ENCODE data around the gene DYSF.

Gene DYSF

DNA sequence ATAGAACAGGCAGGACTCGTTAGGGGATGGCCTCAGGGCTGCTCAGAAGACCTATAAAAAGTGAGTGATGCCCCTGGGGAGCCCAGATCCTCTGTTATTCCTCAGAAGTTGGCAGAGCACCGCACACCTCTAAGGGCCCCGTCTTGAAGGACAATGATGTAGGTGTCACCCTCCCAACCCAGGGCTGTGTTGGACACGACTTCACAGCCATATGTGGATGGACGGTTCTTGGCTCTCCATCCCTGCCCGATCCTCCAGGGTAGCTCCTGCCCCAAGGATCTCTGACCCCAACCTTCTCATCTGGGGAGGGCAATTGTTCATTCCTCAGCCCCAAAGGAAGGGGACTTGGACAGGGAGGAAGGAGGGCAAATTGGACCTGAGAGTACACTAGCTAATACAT, 246.1 kb downstream of the DYSF start:
- no peak for DNase-seq

DNA sequence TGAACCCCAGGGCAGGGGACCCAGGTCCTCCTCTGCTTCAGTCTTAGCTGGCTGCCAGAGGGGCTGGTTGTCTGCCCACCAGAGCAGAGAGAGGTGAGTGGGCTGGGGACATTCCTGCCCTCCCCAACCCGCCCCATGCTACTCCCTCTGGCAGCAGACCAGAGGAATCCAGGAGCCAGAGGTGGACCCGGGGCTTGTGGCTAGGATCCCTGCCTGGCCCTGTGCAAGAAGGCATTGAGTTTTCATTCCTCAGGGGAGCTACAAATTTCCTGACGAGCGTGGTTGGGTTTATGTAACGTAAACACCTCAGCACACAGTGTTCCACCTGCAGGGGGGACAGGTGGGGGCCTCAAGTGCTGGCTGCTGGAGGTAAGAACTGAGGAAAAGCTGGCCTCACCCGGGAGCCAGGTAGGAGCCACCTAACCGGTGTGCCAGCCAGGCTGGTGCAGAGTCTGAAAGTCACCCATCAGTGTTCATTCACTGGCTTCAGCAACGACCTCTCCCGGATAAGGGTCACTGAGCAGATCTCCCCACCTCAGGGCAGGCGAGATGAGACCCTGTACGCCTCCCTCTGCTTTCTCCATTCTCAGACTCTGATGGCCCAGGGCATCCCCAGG, 246.8 kb downstream of the DYSF start:
- no peak for DNase-seq

- no peak for DNase-seq
Observed at GRCh38 chr2:71700658-71701397, 247.5 kb downstream of the DYSF start.

GRCh38 chr2:71702071-71702970, 249.0 kb downstream of the DYSF start:
- no peak for DNase-seq

DNA sequence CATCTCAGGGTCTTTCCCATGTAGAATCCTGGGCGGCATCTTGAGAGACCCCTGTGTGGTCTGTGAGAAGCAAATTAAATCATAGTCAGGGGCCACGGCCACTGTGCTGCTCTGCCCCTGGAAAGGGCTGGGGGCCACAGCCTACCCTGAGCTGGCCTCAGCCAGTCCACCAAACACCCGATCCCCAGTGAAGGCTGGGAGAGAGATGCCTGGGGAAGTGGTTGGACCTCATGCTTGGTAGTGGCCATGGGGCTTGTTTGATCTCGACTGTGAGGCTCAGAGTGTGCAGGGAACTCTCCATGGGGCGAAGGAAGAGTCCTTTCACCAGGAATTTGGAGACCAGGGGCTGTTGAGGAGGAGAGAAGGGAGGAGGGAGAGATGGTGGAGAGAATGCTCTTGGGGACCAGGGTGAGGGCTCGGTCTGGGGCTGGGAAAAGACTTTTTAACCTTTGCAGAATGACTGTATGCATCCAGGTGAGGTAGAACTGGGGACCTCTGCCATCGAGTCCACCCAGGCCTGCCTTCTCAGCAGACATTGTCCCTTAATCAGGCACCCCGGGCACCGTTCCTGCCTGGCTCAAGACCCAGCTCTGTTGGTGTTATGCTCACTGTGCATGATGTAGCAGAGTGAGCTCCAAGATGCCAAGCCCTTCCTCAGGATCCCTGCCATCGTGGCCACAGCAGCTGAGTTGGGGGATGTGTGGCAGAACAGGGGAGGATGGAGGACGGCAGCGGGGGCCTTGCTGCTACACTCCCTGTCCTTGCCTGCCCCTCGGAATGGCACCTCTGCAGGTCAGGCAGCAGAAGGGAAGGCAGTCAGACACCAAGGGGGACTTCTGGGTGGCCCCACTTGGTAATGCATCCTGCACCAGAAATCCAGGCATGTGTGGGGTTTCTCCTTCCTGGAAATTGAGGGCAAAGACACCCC, 249.9 kb downstream of the DYSF start:
- no peak for DNase-seq

- DNase-seq = no peak
Observed at GRCh38 chr2:71704131-71704561, 250.8 kb downstream of the DYSF start.

- no peak for DNase-seq
Observed at GRCh38 chr2:71704688-71705087, 251.3 kb downstream of the DYSF start.

- no peak for DNase-seq
Observed at GRCh38 chr2:71705171-71705960, 252.0 kb downstream of the DYSF start.

- DNase-seq = no peak
Observed at GRCh38 chr2:71706121-71706520, 252.8 kb downstream of the DYSF start.

GRCh38 chr2:71706836-71707235, 253.5 kb downstream of the DYSF start:
- DNase-seq = no peak

DNA sequence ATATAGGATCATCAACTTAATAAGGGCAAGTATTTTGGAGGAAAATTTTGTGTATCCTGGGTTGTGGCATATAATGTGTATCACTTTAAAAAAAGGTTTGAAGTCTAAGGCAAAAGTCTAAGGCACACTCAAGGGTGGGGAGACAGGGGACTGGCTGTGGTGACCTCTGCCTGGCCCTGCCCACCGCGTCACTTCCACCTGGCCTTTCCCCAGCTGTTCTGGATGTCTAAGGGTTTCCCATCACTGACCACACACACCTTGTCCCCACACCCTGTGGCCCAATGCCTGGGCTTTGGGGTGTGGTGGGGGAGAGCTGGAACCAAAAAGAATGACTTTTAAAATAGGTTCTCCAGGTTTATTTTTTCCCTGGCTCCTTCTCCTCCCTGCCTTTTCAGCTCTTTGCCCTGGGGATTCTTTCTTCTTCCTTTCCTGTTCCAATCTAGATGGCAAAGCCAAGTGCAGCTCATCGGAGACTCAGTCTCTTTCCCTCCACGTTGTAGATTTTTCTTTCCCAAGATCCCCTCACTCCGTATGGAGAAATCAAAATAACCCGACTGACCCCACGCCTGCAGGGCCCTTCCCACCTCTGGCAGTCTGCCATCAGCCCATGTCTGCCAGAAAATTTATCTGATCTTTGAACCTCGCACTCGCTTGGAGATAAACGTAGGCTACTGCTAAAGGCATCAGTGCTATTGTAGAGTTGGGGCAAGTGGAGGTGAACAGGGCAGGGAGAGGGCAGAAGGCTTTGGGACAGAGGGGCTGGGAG, 257.2 kb downstream of the DYSF start:
- no peak for DNase-seq

DNA sequence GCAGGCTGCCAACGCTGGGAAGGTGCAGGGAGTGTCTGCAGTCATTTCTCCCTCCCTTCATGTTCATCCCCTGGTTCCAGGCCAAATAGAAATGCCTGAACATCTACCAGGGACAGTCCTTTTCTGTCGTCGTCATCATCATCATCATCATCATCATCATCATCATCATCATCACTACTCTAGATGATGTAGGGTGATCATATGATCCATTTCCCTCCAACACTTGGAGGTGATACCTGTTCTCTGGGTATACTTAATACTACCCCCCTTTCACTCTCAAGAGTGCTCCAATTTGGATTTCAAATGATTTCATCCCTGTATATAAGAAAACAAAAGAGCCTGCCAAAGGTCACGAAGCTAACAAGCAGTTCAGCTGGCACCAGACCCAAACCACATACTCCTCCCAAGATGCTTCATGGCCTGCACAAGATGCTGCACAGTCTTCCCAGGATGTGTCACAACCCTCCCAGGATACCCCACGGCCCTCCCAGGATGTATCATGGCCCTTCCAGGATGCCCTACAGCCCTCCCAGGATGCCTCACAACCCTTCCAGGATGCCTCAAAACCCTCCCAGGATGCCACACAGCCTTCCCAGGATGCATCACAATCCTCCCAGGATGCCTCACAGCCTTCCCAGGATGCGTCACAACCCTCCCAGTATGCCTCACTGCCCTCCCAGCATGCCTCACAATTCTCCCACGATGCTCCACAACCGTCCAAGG, 257.9 kb downstream of the DYSF start:
- no peak for DNase-seq

DNA sequence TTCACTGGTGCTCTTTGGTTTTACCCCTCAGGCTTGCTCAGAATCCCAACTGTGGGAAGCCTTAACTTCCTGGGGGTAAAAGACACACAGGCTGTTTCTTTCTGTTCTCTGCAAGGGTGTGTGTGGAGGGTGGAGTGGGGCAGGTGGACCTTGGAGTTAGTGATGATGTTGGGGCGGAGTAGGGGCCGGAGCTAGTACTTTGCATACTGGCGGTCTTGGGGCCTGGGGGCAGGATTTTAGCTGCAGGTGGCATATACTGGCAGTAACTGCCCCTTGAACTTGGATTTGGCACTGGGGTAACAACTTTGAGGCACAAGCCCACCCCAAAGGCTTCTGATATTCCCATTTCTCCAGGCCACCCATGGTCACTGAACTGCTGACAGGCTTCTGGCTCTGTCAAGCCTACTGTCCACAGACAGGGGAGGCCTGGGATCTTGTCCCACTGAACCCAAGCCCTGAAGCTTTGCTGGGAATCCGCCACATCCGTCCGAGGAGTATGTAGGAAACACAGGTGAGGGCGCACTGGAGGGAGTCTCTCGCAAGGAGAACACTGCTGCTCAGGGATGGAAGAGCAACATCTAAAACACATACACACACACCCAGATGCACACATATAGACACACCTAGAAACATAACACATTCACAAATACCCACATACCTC, 258.9 kb downstream of the DYSF start:
- no peak for DNase-seq

DNA sequence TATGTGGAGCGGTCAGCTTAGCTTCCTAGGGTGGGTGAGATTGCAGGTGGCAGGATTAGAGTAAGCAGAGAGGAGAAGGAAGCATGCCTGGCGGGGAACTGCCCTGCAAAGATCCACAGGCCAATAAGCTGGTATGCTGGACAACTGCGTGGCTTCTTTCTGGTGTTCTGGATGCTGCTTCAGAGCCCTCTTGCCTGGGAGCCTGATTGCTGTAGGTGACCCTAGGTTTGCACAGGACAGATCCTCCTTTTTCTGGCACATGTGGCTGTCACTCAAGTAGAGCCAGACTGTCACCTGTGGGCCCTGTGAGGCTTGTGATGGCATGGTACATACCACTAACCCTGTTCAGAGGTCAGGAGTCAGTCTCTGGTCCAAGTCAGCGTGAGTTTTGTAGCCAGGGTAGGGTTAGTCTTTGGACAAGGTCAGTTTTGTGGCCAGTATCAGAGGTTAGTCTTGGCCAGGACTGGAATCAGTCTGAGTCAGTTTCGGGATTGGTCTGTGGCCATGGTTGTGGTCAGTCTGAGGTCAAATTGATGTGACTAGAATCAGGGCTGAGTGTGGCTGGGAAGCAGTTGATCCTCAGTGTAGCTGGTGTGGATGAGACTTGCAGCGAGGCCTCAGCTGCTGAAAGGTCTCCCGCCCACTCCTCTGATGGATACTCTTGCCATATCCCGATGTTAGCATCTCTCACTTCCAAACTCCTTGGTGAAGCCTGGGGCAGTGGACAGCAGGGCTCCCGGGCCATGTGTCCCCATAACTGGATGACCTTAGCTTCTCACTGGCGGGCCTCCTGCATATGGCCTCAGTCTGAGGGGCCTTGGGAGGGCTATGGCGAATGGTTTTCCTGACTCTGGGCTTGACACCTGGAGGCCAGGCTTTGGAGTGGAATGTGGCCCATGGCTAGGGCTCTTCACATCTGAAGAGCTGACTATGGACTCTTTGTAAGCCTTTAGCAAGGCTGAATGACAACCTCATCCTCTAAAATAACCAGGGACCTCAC, 260.5 kb downstream of the DYSF start:
- no peak for DNase-seq

DNA sequence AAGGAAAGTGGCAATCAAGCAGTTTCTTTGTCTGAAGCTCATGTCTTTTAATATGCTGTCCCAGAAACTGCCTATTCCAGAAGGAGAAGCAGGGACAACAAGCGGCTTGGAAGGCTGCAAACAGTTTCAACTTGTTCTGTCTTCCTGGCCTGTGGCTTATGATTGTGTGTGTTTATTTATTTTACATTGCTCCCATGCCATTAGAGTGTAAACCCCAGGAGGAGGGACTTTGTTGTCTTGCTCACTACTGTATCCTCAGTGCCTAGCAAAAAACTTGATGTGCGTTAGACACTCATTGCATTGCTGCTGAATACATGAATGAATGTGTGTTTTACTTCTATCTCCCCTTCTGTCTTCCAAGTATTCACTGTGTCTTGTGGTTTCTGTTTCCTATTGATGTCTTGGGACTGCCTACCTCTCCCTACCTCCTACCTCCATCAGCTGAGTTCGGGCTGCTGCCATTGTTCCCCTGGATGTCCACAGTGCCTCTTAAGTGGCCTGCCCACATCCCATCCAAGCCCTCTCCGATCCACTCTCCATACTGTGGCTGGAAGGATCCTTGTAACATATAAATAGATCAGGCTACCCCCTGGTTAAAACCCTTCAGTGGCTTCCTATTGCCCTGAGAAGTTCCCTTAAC, 261.4 kb downstream of the DYSF start:
- no peak for DNase-seq

DNA sequence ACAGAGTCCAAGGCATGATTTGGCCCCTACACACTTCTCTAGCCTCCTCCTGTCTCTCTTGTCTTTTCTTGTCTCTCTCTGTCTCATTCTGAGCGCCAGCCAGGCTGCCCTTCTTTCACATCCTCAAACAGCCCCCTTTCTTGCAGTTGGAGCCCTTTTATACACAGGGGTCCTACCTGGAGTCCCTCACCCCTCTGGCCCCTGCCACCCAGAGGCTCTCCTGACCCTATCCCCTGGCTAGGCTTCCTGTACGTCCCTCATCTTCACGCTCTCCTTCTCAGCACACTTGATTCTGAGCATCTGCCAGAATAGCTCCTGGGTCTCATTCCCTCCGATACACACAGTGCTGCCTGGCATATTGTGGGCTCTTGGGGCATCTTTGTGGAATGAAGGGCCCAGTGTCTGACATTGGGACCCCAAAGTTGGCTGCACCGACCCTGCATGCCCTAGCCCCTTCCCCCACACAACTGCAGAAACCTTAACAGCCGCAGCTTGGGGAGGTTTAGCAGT, 261.9 kb downstream of the DYSF start:
- no peak for DNase-seq

DNA sequence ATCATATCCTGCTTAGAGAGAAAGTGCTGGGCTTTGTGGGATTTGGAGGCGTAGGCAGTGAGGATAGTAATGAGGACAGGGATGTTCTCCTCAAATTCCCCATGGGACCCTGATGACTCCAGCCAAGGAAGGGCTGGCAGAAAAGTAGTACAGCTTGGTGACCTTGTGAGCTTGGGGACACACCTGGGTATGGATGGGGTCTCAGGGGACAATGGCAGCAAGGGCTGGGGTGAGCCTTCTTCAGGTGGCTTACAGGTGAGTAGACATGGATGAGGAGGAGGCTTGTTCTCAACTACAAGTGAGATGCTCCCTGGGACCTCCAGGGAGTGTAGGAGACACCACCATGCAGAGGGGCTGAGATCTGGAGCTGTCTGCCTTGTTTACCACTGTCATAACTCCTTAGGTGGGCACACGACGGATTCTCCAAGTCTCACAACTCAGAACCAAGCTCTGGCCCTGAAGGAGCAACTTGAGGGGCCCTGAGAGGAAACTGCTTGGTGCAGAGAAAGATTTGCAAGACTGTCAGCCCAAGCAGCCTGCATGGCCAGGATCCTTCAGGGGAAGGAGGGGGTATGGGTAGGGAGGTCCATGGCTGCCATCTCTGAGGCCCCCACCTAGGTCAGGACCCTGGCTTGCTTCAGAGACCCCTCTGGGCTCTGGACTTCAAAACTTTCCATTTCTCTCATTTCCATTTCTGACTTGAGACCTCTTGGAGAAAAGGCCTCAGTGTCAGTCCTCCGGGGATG, 262.8 kb downstream of the DYSF start:
- DNase-seq = no peak

All from stimulated activated CD4-positive, alpha-beta T cell treated with anti-CD3 and anti-CD28 coated beads, Interleukin-4, amount 100 ng/mL, for 24 hours (primary cell).